ENCODE data around the gene NANS.

The NANS gene

DNA sequence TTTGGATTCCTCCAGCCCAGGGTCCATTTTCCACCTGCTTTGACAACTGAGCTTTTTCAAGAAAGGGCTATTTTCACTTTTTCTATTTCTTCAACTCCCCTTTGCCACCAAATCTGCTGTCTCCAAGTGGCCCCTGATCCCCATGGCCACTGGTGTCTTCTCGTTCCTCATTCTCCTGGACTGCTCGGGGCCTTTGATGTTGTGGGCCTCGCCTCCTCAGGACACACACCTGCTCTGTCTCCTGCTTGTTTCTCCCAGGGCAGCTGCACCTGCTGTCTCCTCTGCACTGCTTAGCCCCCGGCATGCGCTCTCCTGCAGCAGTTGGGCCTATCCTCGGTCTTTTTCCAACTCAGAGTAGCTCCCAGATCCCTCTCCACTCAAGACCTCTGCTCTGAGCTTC, 16.3 kb upstream of the NANS start:
- Histone ChIP-seq H3K4me3 (ENCODE audit: low read depth, low read length) (no peak overlapping the region), H3K27ac (no peak overlapping the region), H3K27me3 (replicated peaks) (no peaks in the 10 kb centered on the region), H3K36me3 (replicated peaks) (no peaks in the 10 kb centered on the region)
- no peak for DNase-seq
- TF ChIP-seq, protein P1, sequence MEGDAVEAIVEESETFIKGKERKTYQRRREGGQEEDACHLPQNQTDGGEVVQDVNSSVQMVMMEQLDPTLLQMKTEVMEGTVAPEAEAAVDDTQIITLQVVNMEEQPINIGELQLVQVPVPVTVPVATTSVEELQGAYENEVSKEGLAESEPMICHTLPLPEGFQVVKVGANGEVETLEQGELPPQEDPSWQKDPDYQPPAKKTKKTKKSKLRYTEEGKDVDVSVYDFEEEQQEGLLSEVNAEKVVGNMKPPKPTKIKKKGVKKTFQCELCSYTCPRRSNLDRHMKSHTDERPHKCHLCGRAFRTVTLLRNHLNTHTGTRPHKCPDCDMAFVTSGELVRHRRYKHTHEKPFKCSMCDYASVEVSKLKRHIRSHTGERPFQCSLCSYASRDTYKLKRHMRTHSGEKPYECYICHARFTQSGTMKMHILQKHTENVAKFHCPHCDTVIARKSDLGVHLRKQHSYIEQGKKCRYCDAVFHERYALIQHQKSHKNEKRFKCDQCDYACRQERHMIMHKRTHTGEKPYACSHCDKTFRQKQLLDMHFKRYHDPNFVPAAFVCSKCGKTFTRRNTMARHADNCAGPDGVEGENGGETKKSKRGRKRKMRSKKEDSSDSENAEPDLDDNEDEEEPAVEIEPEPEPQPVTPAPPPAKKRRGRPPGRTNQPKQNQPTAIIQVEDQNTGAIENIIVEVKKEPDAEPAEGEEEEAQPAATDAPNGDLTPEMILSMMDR (IDR thresholded peaks at IDR 0.05; ENCODE audit: low read depth, low read length, missing control alignments): no peak
- in situ Hi-C loops (cut with HindIII; ENCODE audit: low pct_ligation_motif_present, low sequenced_read_pairs): no loop called here

DNA sequence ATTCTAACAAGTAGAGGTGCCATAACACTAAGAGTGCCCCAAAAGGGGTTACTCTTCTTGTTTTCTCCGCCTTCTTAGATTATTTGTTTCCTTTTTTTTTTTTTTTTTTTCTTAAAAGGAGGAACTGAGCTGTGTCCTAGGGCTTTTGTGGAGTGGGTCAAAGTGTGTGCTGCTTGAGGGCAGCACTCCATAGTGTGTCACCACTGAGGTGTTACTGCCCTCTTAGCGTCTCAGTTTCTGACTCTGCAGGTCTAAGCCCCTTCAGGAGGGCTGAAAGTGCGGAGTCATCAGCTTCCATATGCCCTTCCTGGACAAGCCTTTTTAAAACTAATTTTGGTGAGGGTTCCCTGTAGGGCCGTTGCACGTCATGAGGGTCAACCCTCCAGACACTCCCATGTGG, 12.6 kb upstream of the NANS start:
- no peak overlapping the region for H3K4me3 ChIP-seq (ENCODE audit: low read depth, low read length)
- no peaks in the 10 kb centered on the region for H3K36me3 ChIP-seq (replicated peaks)
- in situ Hi-C loops (cut with HindIII; ENCODE audit: low pct_ligation_motif_present, low sequenced_read_pairs): no loop called here
- no peak for DNase-seq
- H3K27me3 ChIP-seq (replicated peaks): no peaks in the 10 kb centered on the region
- H3K27ac ChIP-seq: no peak overlapping the region
- TF ChIP-seq, protein P1 (IDR thresholded peaks at IDR 0.05; ENCODE audit: low read depth, low read length, missing control alignments): no peak

DNA sequence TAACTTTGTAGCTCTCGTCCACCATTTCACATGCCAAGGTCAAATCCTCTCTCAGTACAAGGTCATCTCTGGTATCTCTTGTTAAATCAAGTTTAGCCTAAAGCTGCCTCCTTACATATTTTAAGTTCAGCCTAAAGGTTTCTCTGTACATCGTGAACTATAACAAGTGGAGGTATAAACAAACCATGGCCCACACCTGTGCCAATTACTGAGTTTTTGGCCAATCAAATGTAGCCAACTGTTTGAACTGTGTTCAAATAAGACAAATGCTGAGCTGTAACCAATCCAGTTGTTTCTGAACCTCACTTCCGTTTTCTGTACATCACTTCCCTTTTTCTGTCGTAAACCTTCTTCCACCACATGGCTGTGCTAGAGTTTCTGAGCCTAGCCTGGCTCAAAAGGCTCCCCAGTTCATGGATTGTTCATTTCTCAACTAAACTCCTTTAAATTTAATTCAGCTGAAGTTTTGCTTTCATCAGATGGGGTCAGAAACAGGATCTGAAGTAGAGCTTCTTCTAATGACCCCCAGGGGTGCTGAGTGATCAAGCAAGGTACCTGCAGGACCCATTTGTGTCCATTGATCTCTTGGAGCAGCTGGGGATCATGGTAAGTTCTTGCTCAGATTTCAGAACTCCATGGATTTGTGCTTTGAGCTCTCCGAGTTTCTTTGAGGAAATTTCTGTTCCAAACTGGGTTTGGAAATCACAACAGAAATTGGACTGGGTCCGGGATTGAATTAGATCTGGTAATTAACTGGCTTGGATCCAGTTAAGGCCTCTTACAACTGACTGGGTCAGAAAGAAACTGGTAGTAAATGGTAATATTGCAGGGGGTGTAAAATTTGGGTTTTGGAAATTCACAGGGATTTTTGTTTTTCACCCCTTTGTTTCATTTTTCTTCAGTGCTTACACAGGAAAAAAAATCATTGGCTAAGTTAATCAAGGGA, 11.0 kb upstream of the NANS start:
- Histone ChIP-seq H3K27ac (no peak overlapping the region), H3K4me3 (ENCODE audit: low read depth, low read length) (no peak overlapping the region)

DNA sequence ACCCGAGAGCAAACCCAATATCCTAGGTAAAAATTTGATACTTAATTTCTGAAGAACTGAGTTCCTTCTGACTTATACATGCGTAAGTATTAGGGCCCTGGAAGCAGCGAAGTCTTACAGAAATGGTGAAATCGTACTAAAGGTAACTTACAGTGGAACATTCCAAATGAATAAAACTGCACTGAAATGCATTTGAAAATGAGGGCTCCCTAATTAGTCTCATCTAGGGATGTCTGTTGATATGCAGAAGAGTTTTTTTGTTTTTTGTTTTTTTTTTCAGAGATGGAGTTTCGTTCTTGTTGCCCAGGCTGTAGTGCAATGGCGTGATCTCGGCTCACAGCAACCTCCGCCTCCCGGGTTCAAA, 10.4 kb upstream of the NANS start:
- TF ChIP-seq, protein P1 (IDR thresholded peaks at IDR 0.05; ENCODE audit: low read depth, low read length, missing control alignments): no peak
- H3K4me3 ChIP-seq (ENCODE audit: low read depth, low read length): no peak overlapping the region
- no peak overlapping the region for H3K27ac ChIP-seq
- no peaks in the 10 kb centered on the region for H3K36me3 ChIP-seq (replicated peaks)
- DNase-seq: no peak
- in situ Hi-C loops (cut with HindIII; ENCODE audit: low pct_ligation_motif_present, low sequenced_read_pairs): no loop called here
- no peaks in the 10 kb centered on the region for H3K27me3 ChIP-seq (replicated peaks)

More for the DNA sequence above, 11.0 kb upstream of the NANS start:
- DNase-seq: no peak
- Histone ChIP-seq H3K27me3 (replicated peaks) (no peaks in the 10 kb centered on the region), H3K36me3 (replicated peaks) (no peaks in the 10 kb centered on the region)
- TF ChIP-seq, protein P1 (IDR thresholded peaks at IDR 0.05; ENCODE audit: low read depth, low read length, missing control alignments): no peak
- in situ Hi-C loops (cut with HindIII; ENCODE audit: low pct_ligation_motif_present, low sequenced_read_pairs): no loop called here

DNA sequence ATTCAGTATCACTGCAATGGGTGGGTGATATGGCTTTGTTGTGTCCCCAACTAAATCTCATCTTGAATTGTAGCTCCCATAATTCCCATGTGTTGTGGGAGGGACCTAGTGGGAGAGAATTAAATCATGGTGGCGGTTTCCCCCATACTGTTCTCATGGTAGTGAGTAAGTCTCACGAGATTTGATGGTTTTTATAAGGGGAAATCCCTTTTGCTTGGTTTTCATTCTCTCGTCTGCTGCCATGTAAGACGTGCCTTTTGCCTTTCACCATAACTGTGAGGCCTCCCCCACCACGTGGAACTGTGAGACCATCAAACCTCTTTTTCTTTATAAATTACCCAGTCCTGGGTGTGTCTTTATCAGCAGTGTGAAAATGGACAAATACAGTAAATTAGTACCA, 9.5 kb upstream of the NANS start:
- Histone ChIP-seq H3K36me3 (replicated peaks) (no peaks in the 10 kb centered on the region), H3K4me3 (ENCODE audit: low read depth, low read length) (no peak overlapping the region), H3K27ac (no peak overlapping the region), H3K27me3 (replicated peaks) (no peaks in the 10 kb centered on the region)
- in situ Hi-C loops (cut with HindIII; ENCODE audit: low pct_ligation_motif_present, low sequenced_read_pairs): no loop called here
- DNase-seq: no peak
- TF ChIP-seq, protein P1 (IDR thresholded peaks at IDR 0.05; ENCODE audit: low read depth, low read length, missing control alignments): no peak

Measured in brain microvascular endothelial cell (primary cell).